Activated CD4-positive, alpha-beta T cell treated with anti-CD3 and anti-CD28 coated beads, Interleukin-2, amount 50 U/mL, for 1 hour (primary cell): Measurements from ENCODE around the gene SATB2.

Source experiments
- DNase-seq: peaks from one replicate; pipeline ENCODE4 v3.0.0-alpha.2; 2020

The SATB2 gene

GRCh38 chr2:199465988-199466691 is 8.4 kb upstream of the SATB2 start:
- DNase-seq: no peak

- DNase-seq: no peak
Measured at GRCh38 chr2:199465390-199465789, 7.7 kb upstream of the SATB2 start.

- no peak for DNase-seq
Measured at GRCh38 chr2:199464606-199465352, 7.0 kb upstream of the SATB2 start.

GRCh38 chr2:199463708-199464605 is 6.2 kb upstream of the SATB2 start:
- DNase-seq: no peak

GRCh38 chr2:199462956-199463692 is 5.4 kb upstream of the SATB2 start:
- DNase-seq: peak; percentile 44

GRCh38 chr2:199462347-199462955 is 4.7 kb upstream of the SATB2 start:
- no peak for DNase-seq

GRCh38 chr2:199461711-199462346 is 4.1 kb upstream of the SATB2 start:
- DNase-seq: no peak

- DNase-seq: no peak
Measured at GRCh38 chr2:199460846-199461710, 3.3 kb upstream of the SATB2 start.

- DNase-seq: no peak
Measured at GRCh38 chr2:199460101-199460671, 2.4 kb upstream of the SATB2 start.

GRCh38 chr2:199459286-199460100 is 1.8 kb upstream of the SATB2 start:
- DNase-seq: peak; percentile 56

- DNase-seq: no peak
Measured at GRCh38 chr2:199458806-199459285, 1.1 kb upstream of the SATB2 start.

- DNase-seq: peak; percentile 17
Measured at GRCh38 chr2:199458009-199458805, 468 bp upstream of the SATB2 start.

- no peak for DNase-seq
Measured at GRCh38 chr2:199456383-199457146, 1.2 kb downstream of the SATB2 start.

- DNase-seq: no peak
Measured at GRCh38 chr2:199455545-199456382, 2.0 kb downstream of the SATB2 start.

GRCh38 chr2:199455210-199455544 is 2.6 kb downstream of the SATB2 start:
- DNase-seq: no peak

- DNase-seq: no peak
Measured at GRCh38 chr2:199452991-199453379, 4.8 kb downstream of the SATB2 start.
